ENCODE results near the gene RAB14.

The RAB14 gene

DNA sequence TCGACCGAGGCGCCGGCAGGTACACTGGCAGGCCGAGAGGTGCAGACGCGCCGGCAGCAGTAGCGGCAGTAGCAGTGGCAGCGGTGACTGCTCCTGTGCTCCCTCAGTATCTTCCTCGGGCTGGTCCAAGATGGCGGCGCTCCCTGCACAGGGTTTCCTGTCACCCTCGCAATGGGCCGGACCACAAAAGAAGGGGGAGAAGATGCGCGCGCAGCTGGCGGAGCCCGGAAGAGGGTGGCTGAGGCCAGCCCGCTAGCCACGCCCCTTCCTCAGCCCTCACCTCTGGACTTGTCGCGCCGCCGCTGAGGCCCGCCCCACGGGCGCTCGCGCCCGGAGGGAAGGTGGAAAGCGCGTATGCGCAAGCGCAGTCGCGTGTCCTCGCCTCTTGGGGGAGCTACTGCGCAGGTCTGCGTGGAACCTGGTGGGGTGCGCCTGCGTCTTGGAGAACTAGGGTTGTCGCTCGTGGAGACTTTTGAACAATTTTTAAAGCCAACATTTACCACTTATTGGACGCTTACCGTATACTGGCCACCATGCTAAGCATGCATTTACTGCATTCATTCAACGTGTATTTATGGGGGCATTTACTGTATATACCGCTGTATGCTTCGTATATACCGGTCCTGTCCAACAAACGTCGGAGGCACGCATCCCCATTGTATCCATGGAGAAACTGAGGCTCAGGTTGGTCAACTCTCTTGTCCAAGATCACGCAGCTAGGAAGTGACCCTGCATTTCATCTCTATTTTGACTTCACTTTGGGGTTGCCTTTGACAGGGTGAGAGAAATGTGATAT is at the start of gene RAB14:
Gene RAB14 (minus strand): TSS at position 132 of the 796 bp plus-strand sequence. CDS start 8,457 bp downstream, outside the sequence.
- no peak for TF ChIP-seq ZNF274 (IDR thresholded peaks at IDR 0.05; ENCODE audit: low read depth, low read length)
- peak within 1 kb of the TSS; percentile 93 for H3K4me3 ChIP-seq (ENCODE audit: low read length)

DNA sequence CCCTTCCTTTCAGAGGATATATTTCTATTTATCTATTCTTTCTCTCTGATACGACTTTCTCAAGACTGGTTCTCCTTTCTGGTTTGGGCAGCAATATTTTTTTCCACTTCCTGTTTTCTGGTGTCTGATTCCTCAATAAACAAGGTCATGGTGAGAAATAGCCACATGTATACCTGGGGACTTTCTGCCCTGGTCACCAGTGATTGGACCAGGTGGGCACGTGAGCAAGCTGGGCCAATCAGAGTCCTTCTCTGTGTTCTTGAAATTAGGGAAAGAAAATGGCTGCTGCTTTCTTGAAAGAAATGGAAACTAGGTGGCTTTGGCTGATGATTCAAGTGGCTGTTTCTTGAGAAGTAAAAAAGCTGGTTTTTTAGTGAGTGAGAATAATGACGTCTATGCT is 47.9 kb upstream of the RAB14 start:
- TF ChIP-seq ZNF274 (IDR thresholded peaks at IDR 0.05; ENCODE audit: low read depth, low read length), result no peak
- H3K4me3 ChIP-seq (ENCODE audit: low read length), result no peak overlapping the region

DNA sequence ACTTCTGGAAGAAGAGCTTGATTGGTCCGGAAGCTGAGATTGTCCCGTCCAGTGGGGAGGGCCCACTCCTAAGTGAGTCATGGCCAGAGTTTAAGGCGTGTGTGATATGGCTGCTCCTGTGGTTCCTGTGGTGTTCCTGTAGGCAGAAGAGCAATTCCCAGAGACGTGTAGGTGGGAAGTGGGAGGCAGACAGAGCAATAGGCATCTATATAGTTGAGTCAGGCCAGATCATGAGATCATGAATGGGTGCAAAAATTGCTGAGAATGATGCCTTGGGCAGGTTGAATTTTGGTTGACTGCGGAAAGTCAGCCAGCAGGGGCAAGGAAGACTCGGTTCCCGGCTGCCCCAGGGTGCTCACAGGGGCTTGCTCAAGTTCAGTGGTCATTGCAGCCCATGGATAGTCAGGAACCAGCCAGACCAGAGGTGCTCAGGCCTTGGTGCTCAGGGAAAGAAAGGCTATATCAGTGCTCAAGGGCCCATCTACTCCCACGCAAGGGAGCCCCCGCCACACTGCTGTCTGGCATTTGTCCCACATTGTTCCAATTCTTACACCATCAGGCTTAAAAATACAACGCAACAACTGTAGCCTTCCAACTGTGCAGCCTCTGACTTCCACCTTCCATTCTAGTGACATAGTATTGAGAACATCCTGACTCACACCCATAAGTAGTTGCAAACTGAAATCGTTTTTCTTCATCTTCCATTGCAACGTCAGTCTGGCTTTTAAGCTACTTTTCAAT is 45.3 kb upstream of the RAB14 start:
- TF ChIP-seq ZNF274 (IDR thresholded peaks at IDR 0.05; ENCODE audit: low read depth, low read length), result no peak
- no peak overlapping the region for H3K4me3 ChIP-seq (ENCODE audit: low read length)

DNA sequence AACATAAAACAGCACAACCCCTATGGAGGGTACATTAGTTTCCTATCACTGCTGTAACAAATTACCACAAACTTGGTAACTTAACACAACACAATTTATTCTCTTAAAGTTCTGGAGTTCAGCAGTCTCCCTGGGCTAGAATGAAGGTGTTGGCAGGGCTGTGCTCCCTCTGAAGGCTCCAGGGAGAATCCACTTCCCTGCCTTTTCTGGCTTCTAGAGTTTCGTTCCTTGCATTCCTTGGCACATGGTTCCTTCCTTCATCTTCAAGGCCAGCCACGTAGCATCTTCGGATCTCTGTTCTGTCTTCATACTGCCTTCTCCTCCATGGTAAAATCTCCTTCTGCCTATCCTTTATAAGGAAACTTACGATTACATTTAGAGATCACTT is 41.3 kb upstream of the RAB14 start:
- TF ChIP-seq ZNF274 (IDR thresholded peaks at IDR 0.05; ENCODE audit: low read depth, low read length), result no peak
- H3K4me3 ChIP-seq (ENCODE audit: low read length), result no peak overlapping the region

DNA sequence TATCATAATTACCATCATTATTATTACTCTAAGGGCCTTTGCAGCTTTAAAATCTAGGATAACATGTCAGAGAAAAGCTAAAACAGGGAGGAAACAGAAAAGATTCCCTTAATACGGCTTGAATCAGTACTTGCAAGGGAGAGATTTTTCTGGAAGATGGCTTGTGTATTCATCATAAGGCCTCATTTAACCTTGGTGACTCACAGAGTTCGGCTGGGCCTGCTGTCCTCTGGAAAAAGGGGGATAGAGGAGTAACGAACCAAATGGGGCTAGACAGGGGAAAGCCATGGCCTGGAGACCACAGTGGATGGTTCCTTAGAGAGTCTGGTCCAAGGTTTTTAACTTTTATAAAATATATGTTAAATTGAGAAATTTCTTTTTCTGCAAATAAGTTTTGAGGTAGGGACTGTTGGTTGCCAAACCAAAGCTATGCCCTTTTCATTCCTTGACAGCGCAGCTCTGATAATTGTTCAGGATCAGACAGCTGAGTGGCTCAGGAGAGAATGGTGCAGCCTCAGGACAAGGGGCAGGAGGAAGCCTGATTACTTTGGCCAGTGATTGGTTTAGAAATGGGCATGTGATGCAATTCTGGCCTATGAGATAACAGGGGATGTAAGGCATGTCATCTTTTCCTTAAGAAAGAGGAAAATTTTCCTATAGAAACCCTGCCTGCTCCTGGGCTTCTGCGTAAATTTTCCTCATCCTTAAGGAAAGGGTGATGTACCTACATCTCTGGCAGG is 40.7 kb upstream of the RAB14 start:
- no peak for TF ChIP-seq ZNF274 (IDR thresholded peaks at IDR 0.05; ENCODE audit: low read depth, low read length)
- H3K4me3 ChIP-seq (ENCODE audit: low read length), result no peak overlapping the region

DNA sequence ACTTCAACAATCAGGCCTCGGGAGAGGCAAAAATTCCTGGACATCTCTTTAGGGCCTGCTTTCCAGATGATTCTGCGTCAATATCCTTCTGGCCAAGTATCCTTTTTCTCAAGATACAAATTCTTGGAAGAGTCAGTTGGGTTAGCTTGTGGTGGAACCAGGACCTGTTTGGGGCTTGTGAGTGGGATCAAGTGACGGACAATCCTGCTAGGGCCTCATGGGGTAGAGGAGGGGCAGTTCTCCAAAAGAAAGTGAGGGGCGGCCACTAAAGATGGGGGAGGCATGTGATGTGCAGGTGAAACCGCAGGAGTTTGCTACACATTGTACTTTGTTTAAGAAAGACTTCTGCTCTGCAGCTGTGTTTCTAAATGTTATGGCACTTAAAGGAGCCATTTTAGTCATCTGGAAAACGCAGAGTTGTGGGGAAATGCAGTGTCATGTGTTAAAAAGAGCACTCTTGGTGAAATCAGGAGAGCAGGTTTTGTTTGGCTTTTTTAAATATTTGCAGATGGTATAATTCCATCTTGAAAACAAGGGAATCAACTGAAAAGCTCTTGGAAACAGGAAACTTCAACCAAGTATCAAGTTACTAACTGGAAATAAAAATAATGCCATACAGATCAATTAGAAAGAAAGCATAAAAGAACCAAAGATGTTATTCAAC is 38.9 kb upstream of the RAB14 start:
- H3K4me3 ChIP-seq (ENCODE audit: low read length), result no peak overlapping the region
- no peak for TF ChIP-seq ZNF274 (IDR thresholded peaks at IDR 0.05; ENCODE audit: low read depth, low read length)

DNA sequence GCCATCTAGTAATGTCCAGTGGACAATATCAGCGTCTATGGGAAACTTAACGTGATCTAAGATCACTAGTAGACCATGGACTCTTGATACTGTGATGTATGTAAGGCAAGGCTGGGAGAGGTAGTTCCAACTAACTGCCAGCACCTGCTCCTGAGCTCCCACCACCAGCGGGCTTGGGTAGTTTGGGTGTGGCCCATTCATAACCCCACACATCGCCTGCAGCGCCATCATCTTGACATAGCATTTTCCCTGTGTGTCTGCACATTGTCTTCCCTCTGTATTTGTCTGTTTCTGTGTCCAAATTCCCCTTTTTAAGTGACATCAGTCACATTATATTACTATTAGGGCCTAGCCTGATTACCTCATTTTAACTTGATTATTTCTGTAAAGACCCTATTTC is 38.2 kb upstream of the RAB14 start:
- H3K4me3 ChIP-seq (ENCODE audit: low read length), result no peak overlapping the region
- TF ChIP-seq ZNF274 (IDR thresholded peaks at IDR 0.05; ENCODE audit: low read depth, low read length), result no peak

DNA sequence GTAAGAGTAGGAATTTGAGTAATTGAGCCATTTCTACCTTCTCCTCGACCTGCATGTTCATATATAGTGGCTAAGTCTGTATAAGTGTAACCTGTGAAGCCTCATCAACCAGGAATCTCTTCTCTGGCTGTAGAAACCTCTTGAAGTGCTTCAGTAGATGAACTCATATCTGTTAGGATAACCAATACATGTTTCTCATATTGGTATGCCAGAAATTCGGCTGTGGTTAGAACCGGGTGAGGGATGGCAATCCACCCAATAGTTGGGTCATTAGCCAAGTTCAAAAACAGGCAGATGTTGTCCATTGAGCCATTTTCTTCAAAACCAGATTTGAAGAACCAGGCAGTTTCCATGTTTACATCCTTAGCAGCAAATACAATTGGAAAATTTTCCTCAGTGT is 37.4 kb upstream of the RAB14 start:
- H3K4me3 ChIP-seq (ENCODE audit: low read length), result no peak overlapping the region
- no peak for TF ChIP-seq ZNF274 (IDR thresholded peaks at IDR 0.05; ENCODE audit: low read depth, low read length)

DNA sequence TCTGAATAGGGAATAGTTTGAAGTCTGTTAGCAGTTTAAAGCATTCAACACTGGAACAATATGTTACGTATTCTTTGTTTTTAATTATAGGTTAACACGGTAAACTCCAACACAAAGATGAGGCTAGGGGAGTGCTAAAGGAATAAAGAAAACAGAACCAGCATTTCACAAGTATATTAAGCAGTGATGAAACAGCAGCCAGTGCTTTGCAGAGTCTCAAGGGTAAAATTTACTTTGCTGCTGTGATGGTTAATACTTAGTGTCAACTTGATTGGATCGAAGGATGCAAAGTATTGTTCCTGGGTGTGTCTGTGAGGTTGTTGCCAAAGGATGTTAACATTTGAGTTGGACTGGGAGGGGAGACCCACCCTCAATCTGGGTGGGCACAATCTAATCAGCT is 36.2 kb upstream of the RAB14 start:
- no peak overlapping the region for H3K4me3 ChIP-seq (ENCODE audit: low read length)
- TF ChIP-seq ZNF274 (IDR thresholded peaks at IDR 0.05; ENCODE audit: low read depth, low read length), result no peak

DNA sequence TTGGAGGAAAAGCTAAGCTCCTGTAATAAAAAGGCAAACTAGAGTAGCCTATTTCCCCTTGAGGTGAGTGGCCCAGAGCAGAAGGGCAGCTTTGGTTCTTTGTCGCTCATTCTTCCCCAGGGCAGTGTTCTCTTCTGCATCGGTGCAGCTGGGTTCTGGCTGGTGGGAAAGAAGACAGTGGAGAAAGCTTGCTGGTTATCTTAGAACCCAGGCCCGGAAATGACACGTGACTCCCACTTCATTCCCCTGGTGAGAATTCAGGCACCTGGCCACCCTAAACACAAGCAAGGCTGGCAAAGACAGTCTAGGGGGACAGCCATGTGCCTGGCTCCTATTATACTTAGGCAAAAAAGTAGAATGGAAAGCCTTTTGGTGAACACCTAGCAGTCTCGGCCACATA is 33.8 kb upstream of the RAB14 start:
- no peak overlapping the region for H3K4me3 ChIP-seq (ENCODE audit: low read length)
- TF ChIP-seq ZNF274 (IDR thresholded peaks at IDR 0.05; ENCODE audit: low read depth, low read length), result no peak

DNA sequence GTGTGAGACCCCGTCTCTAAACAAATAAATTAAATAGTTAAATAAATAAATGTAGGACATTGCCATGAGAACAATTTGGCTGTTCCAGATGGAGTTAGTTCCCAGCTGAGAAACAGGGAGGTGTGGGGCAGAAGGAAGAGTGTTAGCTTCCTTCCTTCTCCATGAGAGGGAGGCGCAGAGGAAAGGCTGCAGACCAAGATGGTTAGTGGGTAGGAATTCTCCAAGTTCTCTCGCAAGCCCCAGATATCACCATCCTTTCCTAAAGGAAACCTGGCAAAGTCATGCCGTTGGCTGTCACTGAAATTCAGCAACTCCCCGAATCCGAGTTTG is 33.1 kb upstream of the RAB14 start:
- H3K4me3 ChIP-seq (ENCODE audit: low read length), result no peak overlapping the region
- TF ChIP-seq ZNF274 (IDR thresholded peaks at IDR 0.05; ENCODE audit: low read depth, low read length), result no peak

DNA sequence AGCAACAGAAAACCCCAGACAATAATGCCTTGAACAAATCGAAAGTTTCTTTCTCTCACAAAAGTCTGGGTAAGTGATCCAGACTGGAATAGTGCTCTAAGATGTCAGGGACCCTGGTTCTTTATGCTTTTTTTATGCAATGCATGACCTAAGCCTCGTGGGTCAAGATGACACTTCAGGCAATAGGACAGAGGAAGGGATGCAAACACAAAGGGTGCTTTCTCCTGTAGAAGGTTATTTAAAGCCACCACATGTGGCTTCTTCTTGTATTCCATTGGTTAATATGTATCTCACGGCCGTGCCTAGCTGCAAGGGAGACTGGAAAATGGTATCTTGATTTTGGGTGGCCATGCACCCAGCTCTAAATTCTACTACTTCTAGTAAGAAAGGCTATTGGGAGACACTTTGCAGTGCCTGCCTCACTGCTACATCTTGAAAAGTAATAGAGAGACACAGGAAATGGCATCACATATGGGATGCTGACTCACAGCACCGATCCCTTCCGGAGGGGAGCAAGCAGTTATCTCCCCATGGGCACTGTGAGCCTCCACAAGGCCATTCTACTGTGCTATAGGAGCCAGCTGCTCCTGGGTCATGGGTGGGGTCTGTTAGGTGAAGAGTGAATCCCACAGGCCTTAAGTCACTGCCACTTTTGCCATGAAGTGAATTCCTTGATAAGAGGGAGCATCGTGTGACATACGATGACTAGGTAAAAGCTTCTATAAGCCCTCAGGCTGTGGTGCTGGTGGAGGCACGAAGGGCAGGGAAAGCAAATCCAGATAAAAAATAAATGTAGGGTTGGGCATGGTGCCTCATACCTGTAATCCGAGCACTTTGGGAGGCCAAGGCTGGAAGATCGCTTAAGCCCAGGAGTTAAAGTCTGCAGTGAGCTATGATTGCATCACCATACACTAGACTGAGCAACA is 32.5 kb upstream of the RAB14 start:
- no peak for TF ChIP-seq ZNF274 (IDR thresholded peaks at IDR 0.05; ENCODE audit: low read depth, low read length)
- no peak overlapping the region for H3K4me3 ChIP-seq (ENCODE audit: low read length)

DNA sequence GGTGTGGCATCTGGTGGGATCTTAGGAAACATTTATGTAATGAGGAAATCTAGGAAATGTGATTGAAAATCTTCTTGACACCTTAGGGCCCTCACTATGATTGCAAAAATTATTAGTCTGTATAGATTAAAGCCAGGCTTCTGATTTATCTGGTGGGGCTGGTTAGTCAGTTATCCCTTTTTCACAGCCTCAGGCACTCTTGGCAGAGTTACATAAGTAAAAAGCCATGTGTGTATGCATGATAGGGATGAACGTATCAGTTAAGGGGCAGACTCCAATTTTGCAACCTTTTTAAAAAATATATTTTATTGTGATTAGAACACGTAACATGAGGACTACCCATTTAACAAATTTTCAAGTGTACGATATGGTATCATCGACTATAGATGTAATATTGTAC is 30.6 kb upstream of the RAB14 start:
- TF ChIP-seq ZNF274 (IDR thresholded peaks at IDR 0.05; ENCODE audit: low read depth, low read length), result no peak
- no peak overlapping the region for H3K4me3 ChIP-seq (ENCODE audit: low read length)
